SK-N-MC (cell line): Measurements from ENCODE around the gene PRDM16.

Experiments
- DNase-seq: peaks from one replicate; pipeline ENCODE4 v3.0.0-alpha.2; 2011; ENCODE audit warnings: low read depth, low spot score
- H3K27ac ChIP-seq: fragments of 200-600 bp; sonication (generic); 2 replicates; pipeline ENCODE4 v1.5.1; 2016; ENCODE audit warnings: mixed run types
- H3K36me3 ChIP-seq: fragments of 200-600 bp; sonication (generic); 2 replicates; pipeline ENCODE4 v1.6.1; 2017; ENCODE audit warnings: antibody characterized with exemption, low read length, mixed read lengths; ENCODE audit not compliant: insufficient read depth
- H3K4me3 ChIP-seq: fragments of 200-600 bp; sonication (generic); 2 replicates; pipeline ENCODE4 v1.5.1; 2016
- H3K9ac ChIP-seq: fragments of 200-600 bp; sonication (generic); 2 replicates; pipeline ENCODE4 v1.8.0; 2017; ENCODE audit warnings: mixed run types, mixed read lengths; ENCODE audit not compliant: insufficient read length
- H3K9me3 ChIP-seq: fragments of 200-600 bp; sonication (generic); 2 replicates; pipeline ENCODE4 v1.6.1; 2017; ENCODE audit warnings: low read depth, mild to moderate bottlenecking, antibody characterized with exemption, low read length, moderate library complexity, mixed read lengths
- EZH2 ChIP-seq: fragments of 200-600 bp; sonication (generic); IDR thresholded peaks from one replicate; pipeline ENCODE4 v1.6.1; 2017; ENCODE audit warnings: antibody characterized with exemption
- FOXP2 ChIP-seq: optimal IDR thresholded peaks from 2 replicates; pipeline ENCODE3; 2011; ENCODE audit warnings: mild to moderate bottlenecking, moderate library complexity; ENCODE audit not compliant: insufficient read depth; ENCODE audit errors: extremely low read length, control extremely low read depth
- POLR2AphosphoS5 ChIP-seq: IDR thresholded peaks from 2 replicates; pipeline ENCODE4 v1.6.1; 2012; ENCODE audit warnings: mild to moderate bottlenecking, low read depth, low read length, borderline replicate concordance

PRDM16 gene

DNA sequence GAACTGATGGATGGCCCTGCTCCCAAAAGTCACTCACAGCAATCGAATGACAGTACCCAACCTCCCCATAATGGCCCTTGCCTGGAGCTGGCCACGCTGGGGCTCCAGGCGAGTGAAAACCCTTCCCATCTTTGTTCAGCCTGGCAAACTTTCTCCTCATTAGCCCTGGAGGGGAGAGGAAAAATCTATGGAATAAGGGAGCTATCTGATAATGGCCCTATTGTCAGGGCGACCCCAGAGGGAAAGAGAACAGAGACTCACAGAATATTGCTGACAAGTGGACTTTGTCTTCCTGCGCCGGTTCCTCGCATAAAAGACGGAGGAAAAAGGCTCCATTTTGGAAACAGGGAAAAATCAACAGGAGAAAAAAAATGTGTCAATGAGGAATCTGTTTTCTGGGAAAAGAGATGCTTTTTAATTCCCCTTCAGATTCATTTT is 372.4 kb downstream of the PRDM16 start:
- Histone ChIP-seq H3K4me3 (no peak overlapping the region), H3K9ac (no peak overlapping the region), H3K27ac (no peak overlapping the region), H3K36me3 (no peaks in the 10 kb centered on the region), H3K9me3 (no peaks in the 10 kb centered on the region)
- TF ChIP-seq EZH2 (no peak), POLR2AphosphoS5 (no peak)
- no peak for DNase-seq

DNA sequence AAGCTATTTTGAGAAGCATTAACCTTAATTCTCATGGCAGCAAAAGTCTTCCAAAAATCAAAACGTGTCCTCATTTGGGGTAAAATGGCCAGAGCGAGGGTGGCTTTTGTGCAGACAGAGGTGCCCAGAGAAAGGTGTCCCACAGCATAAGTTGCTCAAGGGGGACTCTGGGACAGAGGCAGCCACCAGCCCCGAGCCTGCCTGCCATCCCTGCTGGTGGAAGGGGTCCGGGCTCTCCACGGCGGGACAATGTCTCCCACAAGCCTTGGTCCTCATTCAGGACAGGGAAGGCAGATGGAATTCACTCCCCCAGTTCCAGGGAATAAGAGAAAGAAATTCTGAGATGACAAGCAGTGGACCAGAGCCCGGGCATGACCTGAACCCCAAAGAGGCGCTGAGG is 372.9 kb downstream of the PRDM16 start:
- no peak overlapping the region for H3K27ac ChIP-seq
- no peak overlapping the region for H3K4me3 ChIP-seq
- TF ChIP-seq POLR2AphosphoS5 (no peak), FOXP2 (no peak), EZH2 (no peak)
- H3K9me3 ChIP-seq = no peaks in the 10 kb centered on the region
- H3K9ac ChIP-seq = no peak overlapping the region
- no peak for DNase-seq
- H3K36me3 ChIP-seq = no peaks in the 10 kb centered on the region

DNA sequence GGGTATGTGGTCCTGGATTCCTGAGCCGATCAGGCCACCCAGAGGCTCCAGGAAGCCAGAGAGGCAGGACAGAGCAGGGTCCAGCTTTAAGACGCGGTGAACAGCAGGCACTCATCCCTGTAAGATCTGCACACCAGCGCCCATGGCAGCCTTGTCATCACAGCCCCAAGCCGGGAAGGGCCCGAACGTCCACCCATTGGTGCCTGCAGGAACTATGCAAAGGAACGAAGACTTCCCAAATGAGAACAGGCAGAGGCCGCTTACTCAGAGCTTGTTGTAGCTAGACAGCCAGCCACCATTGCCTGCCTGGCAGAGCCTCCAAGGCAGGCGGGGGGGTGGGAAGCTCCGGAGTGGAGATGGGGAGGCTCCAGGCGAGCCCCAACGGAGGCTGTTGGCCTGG is 373.3 kb downstream of the PRDM16 start:
- H3K4me3 ChIP-seq = no peak overlapping the region
- TF ChIP-seq FOXP2 (no peak), POLR2AphosphoS5 (no peak), EZH2 (no peak)
- no peaks in the 10 kb centered on the region for H3K36me3 ChIP-seq
- H3K9me3 ChIP-seq = no peaks in the 10 kb centered on the region
- DNase-seq = no peak
- H3K27ac ChIP-seq = no peak overlapping the region
- no peak overlapping the region for H3K9ac ChIP-seq

DNA sequence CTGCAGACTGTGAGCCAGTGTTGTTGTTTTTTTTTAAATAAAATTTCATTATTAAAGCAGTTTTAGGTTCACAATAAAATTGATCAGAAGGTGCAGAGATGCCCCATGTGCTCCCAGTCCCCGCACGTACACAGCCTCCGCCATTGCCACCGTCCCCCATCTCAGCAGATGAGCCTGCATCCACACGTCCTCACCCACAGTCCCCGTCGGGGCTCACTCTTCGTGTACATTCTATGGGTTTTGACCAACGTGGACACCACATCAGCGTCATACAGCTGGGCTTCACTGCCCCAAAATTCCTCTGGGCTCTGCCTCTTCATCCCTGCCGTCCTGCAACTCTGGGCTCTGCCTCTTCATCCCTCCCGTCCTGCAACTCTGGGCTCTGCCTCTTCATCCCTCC is 373.9 kb downstream of the PRDM16 start:
- Histone ChIP-seq H3K4me3 (no peak overlapping the region), H3K36me3 (no peaks in the 10 kb centered on the region), H3K9me3 (no peaks in the 10 kb centered on the region), H3K9ac (no peak overlapping the region), H3K27ac (no peak overlapping the region)
- no peak for DNase-seq
- TF ChIP-seq FOXP2 (no peak), POLR2AphosphoS5 (no peak), EZH2 (no peak)

DNA sequence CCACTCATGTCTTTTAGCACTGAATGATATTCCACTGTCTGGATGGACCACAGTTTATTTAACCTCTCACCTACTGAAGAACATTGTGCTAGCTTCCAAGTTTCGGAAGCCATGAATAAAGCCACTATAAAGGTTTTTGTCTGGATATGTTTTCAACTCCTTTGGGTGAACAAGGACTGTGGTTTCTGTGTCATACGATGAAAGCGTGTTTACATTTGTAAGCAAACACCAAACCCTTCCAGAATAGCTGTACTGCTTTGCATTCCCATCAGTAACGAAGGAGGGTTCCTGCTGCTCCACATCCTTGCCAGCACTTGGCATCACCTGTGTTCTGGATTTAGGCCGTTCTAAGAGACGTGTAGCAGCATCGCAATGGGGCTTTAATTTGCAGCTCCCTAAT is 374.8 kb downstream of the PRDM16 start:
- H3K9ac ChIP-seq = no peak overlapping the region
- TF ChIP-seq POLR2AphosphoS5 (no peak), FOXP2 (no peak), EZH2 (no peak)

DNA sequence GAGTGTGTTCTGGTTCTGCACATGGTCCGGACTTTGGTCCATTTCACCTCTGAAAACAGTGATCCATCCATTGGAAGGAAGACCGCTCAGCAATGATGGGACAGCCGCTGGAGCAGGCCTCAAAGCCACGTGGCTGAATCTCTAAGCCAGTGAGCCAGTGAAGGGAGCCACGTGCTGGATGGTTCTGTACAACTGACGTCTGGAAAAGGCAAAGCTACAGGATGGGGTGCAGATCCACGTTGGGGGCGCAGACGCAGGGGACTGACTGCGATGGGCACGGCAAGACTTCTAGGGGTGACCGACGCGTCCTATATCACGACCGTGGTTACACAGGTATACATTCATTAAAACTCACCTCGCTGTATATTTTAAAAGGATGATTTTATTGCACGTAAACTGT is 375.3 kb downstream of the PRDM16 start:
- no peak for TF ChIP-seq POLR2AphosphoS5
- TF ChIP-seq EZH2 = no peak
- TF ChIP-seq FOXP2 = no peak
- Histone ChIP-seq H3K27ac (no peak overlapping the region), H3K9me3 (no peaks in the 10 kb centered on the region), H3K36me3 (no peaks in the 10 kb centered on the region), H3K4me3 (no peak overlapping the region), H3K9ac (no peak overlapping the region)
- no peak for DNase-seq

More for the DNA sequence above, 374.8 kb downstream of the PRDM16 start:
- H3K9me3 ChIP-seq = no peaks in the 10 kb centered on the region
- no peak overlapping the region for H3K4me3 ChIP-seq
- no peaks in the 10 kb centered on the region for H3K36me3 ChIP-seq
- no peak for DNase-seq
- H3K27ac ChIP-seq = no peak overlapping the region

DNA sequence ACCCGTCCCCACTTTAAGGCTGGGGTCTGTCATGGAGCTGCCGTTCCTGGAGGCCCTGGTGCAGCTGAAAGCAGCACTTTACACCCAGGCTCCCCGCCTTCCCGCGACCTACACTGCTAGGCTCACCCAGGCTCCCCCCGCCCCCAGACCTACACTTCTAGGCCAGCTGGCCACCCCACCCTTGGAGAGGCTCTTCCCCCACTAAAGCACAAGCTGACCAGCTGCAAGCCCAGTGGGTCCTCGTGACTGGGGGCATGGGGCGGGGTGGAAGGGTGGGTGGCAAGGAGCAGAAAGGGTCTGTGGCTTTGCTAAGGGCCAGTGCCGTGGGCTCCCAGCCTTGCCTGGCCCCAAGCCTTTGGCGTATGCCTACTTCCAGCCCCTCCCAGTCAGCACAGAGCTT is 375.7 kb downstream of the PRDM16 start:
- Histone ChIP-seq H3K4me3 (no peak overlapping the region), H3K9ac (no peak overlapping the region), H3K9me3 (no peaks in the 10 kb centered on the region), H3K27ac (no peak overlapping the region), H3K36me3 (no peaks in the 10 kb centered on the region)
- no peak for DNase-seq
- TF ChIP-seq POLR2AphosphoS5 (no peak), EZH2 (no peak), FOXP2 (no peak)

DNA sequence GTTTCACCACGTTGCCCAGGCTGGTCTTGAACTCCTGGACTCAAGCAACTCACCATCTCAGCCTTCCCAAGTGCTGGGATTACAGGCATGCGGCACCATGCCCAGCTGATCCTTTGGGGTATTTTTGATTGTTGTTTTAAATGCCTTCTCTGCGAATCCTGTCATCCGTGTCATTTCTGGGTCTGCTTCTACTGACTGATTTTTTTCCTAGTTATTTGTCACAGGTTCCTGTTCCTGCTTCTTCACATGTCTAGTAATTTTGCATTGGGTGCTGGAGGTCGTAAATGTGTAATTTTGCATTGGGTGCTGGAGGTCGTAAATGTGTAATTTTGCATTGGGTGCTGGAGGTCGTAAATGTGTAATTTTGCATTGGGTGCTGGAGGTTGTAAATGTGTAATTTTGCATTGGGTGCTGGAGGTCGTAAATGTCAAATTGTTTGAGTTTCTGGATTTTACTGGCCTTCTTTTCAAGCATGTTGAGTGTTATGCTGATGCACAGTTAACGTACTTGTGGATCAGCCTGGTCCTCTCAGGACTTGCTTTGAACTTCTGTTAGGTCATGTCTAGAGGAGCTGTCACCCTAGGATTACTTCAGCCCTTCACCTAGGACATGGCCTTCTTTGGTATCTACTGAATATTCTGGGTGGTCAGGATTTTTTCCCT is 381.3 kb downstream of the PRDM16 start:
- Histone ChIP-seq H3K36me3 (no peaks in the 10 kb centered on the region), H3K9ac (no peak overlapping the region), H3K9me3 (no peaks in the 10 kb centered on the region), H3K4me3 (no peak overlapping the region), H3K27ac (no peak overlapping the region)
- no peak for DNase-seq
- TF ChIP-seq EZH2 = no peak
- no peak for TF ChIP-seq POLR2AphosphoS5
- no peak for TF ChIP-seq FOXP2

DNA sequence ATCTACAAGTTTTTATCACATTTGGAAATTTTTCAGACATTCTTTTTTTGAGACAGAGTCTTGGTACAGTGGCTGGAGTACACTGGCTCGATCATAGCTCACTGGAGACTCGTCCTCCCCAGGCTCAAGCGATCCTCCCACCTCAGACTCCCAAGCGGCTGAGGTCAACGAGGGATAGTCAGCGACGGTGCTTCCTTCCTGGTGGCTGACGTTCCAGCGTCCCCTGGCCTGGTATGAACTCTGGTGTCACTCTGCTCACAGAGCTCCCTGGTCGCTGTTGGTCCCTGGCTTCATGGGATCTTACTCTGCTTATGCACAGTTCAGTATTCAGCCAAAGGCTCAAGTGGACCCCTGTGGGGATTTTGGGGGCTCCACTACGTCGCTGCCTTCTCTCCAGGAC is 382.0 kb downstream of the PRDM16 start:
- DNase-seq = no peak
- TF ChIP-seq POLR2AphosphoS5 = no peak
- TF ChIP-seq EZH2 = no peak
- no peak for TF ChIP-seq FOXP2
- no peak overlapping the region for H3K27ac ChIP-seq

More for the DNA sequence above, 382.0 kb downstream of the PRDM16 start:
- Histone ChIP-seq H3K9me3 (no peaks in the 10 kb centered on the region), H3K36me3 (no peaks in the 10 kb centered on the region), H3K4me3 (no peak overlapping the region), H3K9ac (no peak overlapping the region)
